Keratinocyte (primary cell): ENCODE data around the gene HSD17B1. TPM values are rescaled to one million over a fixed set of nuclear protein-coding genes. Genes with fewer than 3 reads are reported as not detected.

Source experiments
- DNase-seq: peaks from one replicate; pipeline ENCODE4 v3.0.0-alpha.2; 2011; ENCODE audit warnings: low read depth, missing footprints, low spot score
- FAIRE-seq: peaks from 2 replicates; lab custom pipeline; 2011; peaks lifted over from hg19 to GRCh38; lab: Jason Lieb, UNC
- H2AFZ ChIP-seq: 2 replicates; pipeline ENCODE4 v1.6.0; 2012; ENCODE audit warnings: low read length, control low read depth, inconsistent platforms; ENCODE audit not compliant: control insufficient read depth
- H3K27ac ChIP-seq: 2 replicates; pipeline ENCODE4 v1.5.1; 2011; ENCODE audit warnings: low read length; ENCODE audit not compliant: control insufficient read depth, insufficient read depth
- H3K27me3 ChIP-seq: 3 replicates; pipeline ENCODE4 v1.6.0; 2011; ENCODE audit warnings: low read length; ENCODE audit not compliant: control insufficient read depth, insufficient read depth; ENCODE audit errors: extremely low read depth
- H3K36me3 ChIP-seq, 2 experiments: 2 replicates in 1 of 2; 3 replicates in 1 of 2; pipeline ENCODE4 v1.5.1; 2011; ENCODE audit warnings: low read length in 2 of 2, mild to moderate bottlenecking in 1 of 2; ENCODE audit not compliant: control insufficient read depth in 2 of 2, insufficient read depth in 2 of 2; ENCODE audit errors: extremely low read depth in 1 of 2
- H3K4me1 ChIP-seq: 3 replicates; pipeline ENCODE4 v1.5.1; 2011; ENCODE audit warnings: low read length; ENCODE audit not compliant: control insufficient read depth, insufficient read depth; ENCODE audit errors: extremely low read depth
- H3K4me2 ChIP-seq: 3 replicates; pipeline ENCODE4 v1.6.0; 2011; ENCODE audit warnings: low read depth, low read length; ENCODE audit not compliant: control insufficient read depth, insufficient read depth; ENCODE audit errors: extremely low read depth
- H3K4me3 ChIP-seq, 3 experiments: fragments of 200-600 bp in 1 of 3; sonication (generic) in 1 of 3; 2 replicates in 2 of 3; 3 replicates in 1 of 3; pipeline ENCODE4 v1.5.1; 2011 to 2016; ENCODE audit warnings: low read length in 3 of 3, mild to moderate bottlenecking in 3 of 3, control low read depth in 2 of 3, inconsistent platforms in 1 of 3, low read depth in 1 of 3, mixed read lengths in 1 of 3, mixed run types in 1 of 3, moderate library complexity in 1 of 3; ENCODE audit not compliant: control insufficient read depth in 2 of 3, insufficient read depth in 2 of 3; ENCODE audit errors: extremely low read depth in 1 of 3
- H3K79me2 ChIP-seq: 2 replicates; pipeline ENCODE4 v1.6.0; 2012; ENCODE audit warnings: low read length; ENCODE audit not compliant: control insufficient read depth, insufficient read depth
- H3K9ac ChIP-seq: 3 replicates; pipeline ENCODE4 v1.6.0; 2011; ENCODE audit warnings: low read length; ENCODE audit not compliant: control insufficient read depth, insufficient read depth; ENCODE audit errors: extremely low read depth
- H3K9me1 ChIP-seq: 3 replicates; pipeline ENCODE4 v1.6.0; 2011; ENCODE audit warnings: low read length; ENCODE audit not compliant: control insufficient read depth, insufficient read depth; ENCODE audit errors: extremely low read depth
- H3K9me3 ChIP-seq: 2 replicates; pipeline ENCODE4 v1.5.1; 2012; ENCODE audit warnings: low read depth, low read length; ENCODE audit not compliant: control insufficient read depth
- H4K20me1 ChIP-seq: 3 replicates; pipeline ENCODE4 v1.6.0; 2011; ENCODE audit warnings: low read length; ENCODE audit not compliant: control insufficient read depth, insufficient read depth; ENCODE audit errors: extremely low read depth
- CTCF ChIP-seq, 3 experiments: IDR thresholded peaks in 1 of 3; conservative IDR thresholded peaks in 1 of 3; optimal IDR thresholded peaks in 1 of 3; 2 replicates in 2 of 3; 3 replicates in 1 of 3; pipeline versions ENCODE3 to v1.5.1; 2011; ENCODE audit warnings: low read length in 3 of 3, mild to moderate bottlenecking in 3 of 3, moderate library complexity in 2 of 3, control low read depth in 1 of 3, inconsistent platforms in 1 of 3; ENCODE audit not compliant: insufficient read depth in 2 of 3; ENCODE audit errors: extremely low read depth in 1 of 3
- EZH2 ChIP-seq: IDR thresholded peaks from one replicate; pipeline ENCODE4 v1.6.1; 2012; ENCODE audit warnings: inconsistent platforms, mild to moderate bottlenecking, low read length, moderate library complexity
- dilution Hi-C: fragments of 300-500 bp; cut with MboI; formaldehyde crosslinking; loops from one replicate; pipeline ENCODE4 v1.7.0; 2020; ENCODE audit warnings: low sequenced_read_pairs; ENCODE audit not compliant: extremely low pct_ligation_motif_present
- polyA plus RNA-seq, 5 experiments: library from polyadenylated mRNA; depleted of rRNA in 3 of 5; stranded (reverse) in 3 of 5; stranded (forward) in 1 of 5; unstranded in 1 of 5; fragments of >200 nt; gene quantifications; 1 replicate in 1 of 5; 2 replicates in 3 of 5; 3 replicates in 1 of 5; pipeline versions ENCODE4 v1.2.1 to v1.2.3, GENCODE V29; 2011 to 2012; ENCODE audit warnings: missing spikeins in 2 of 5, low read depth in 1 of 5, low replicate concordance in 1 of 5

The HSD17B1 gene
- polyA plus RNA-seq, 1 donor (not counting 4 experiments of a cell fraction or from before 2014, with no cell fraction given), result 5.3 TPM

- Histone ChIP-seq H4K20me1 (no peaks in the 10 kb centered on the region), H3K79me2 (no peaks in the 10 kb centered on the region), H3K36me3 (peaks cover 26 to 34% of the 10 kb centered on the region in 2 experiments), H3K9me3 (no peaks in the 10 kb centered on the region), H3K9ac (no peak overlapping the region), H2AFZ (no peak overlapping the region), H3K4me2 (no peak overlapping the region), H3K27ac (no peak overlapping the region), H3K4me3 (no peak overlapping the region), H3K4me1 (peaks cover under 1% of the 10 kb centered on the region), H3K27me3 (no peaks in the 10 kb centered on the region), H3K9me1 (no peaks in the 10 kb centered on the region)
- FAIRE-seq (no peak), DNase-seq (no peak)
- no peak for TF ChIP-seq EZH2
- TF ChIP-seq CTCF (optimal IDR thresholded peaks at IDR 0.05 in 1 of 3, IDR thresholded peaks at IDR 0.05 in 1 of 3, conservative IDR thresholded peaks at IDR 0.05 in 1 of 3; ENCODE audit: extremely low read depth in 1 of 3, insufficient read depth in 2 of 3, low read length in 3 of 3), result no peak
- dilution Hi-C loops, result loop anchor here (25.0 kb wide), 1 partner anchor 200 kb away; no protein-coding TSS in a partner anchor
Observed at GRCh38 chr17:42512246-42512645, 40.5 kb upstream of the HSD17B1 start.

DNA sequence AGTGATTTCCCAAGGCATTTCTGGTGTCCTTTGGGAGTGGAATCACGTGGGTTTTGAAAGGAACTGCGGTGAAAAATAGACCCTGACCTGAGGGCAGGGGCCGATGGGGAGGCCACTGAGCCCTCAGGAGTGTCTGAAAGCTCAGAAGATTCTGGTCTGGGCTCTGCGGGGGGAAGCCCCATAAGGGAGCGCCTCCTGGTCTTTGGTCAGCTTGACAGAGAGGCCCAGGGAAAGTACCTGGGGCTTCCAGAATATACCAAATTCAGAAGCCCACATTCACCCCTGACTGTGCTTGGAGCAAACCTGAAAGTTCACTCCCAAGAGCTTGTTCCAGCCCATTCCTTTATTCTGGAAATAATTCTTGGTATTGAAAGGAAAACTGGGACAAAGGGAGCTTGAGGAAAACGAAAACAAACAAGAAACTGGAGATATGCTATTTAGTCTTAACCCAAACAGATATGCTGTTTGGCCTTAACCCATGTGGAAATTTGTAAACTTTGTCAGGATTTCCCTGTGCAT, 39.9 kb upstream of the HSD17B1 start:
- Histone ChIP-seq H3K9ac (no peak overlapping the region), H3K27ac (no peak overlapping the region), H3K4me3 (no peak overlapping the region), H3K27me3 (no peaks in the 10 kb centered on the region), H3K36me3 (peaks cover 21 to 31% of the 10 kb centered on the region in 2 experiments), H3K4me1 (peaks cover 6% of the 10 kb centered on the region), H2AFZ (no peak overlapping the region), H3K9me3 (no peaks in the 10 kb centered on the region), H3K79me2 (no peaks in the 10 kb centered on the region), H3K9me1 (no peaks in the 10 kb centered on the region), H3K4me2 (no peak overlapping the region), H4K20me1 (no peaks in the 10 kb centered on the region)
- dilution Hi-C loops, result loop anchor here (25.0 kb wide), 1 partner anchor 200 kb away; no protein-coding TSS in a partner anchor
- no peak for FAIRE-seq
- TF ChIP-seq CTCF (optimal IDR thresholded peaks at IDR 0.05 in 1 of 3, IDR thresholded peaks at IDR 0.05 in 1 of 3, conservative IDR thresholded peaks at IDR 0.05 in 1 of 3; ENCODE audit: extremely low read depth in 1 of 3, insufficient read depth in 2 of 3, low read length in 3 of 3) (no peak), EZH2 (no peak)
- no peak for DNase-seq
